Upper lobe of right lung (tissue), 1 donor: ENCODE results near the gene MXRA7. TPM values are rescaled to one million over a fixed set of nuclear protein-coding genes. Genes with fewer than 3 reads are reported as not detected.

Experiments
- ATAC-seq: fragments of 200-7000 bp; cut with Tn5 transposase; one replicate; pipeline ENCODE4 v1.9.1; 2020; ENCODE audit warnings: mild to moderate bottlenecking, moderate library complexity
- DNase-seq: peaks from one replicate; pipeline ENCODE4 v3.0.0-alpha.2; 2020
- H3K27ac ChIP-seq: fragments of 200-600 bp; one replicate; pipeline ENCODE4 v1.8.0; 2022
- H3K27me3 ChIP-seq: fragments of 200-600 bp; one replicate; pipeline ENCODE4 v1.8.0; 2022; ENCODE audit warnings: mild to moderate bottlenecking
- H3K36me3 ChIP-seq: fragments of 200-600 bp; one replicate; pipeline ENCODE4 v1.8.0; 2022
- H3K4me1 ChIP-seq: fragments of 200-600 bp; one replicate; pipeline ENCODE4 v1.8.0; 2022
- H3K4me3 ChIP-seq: fragments of 200-600 bp; one replicate; pipeline ENCODE4 v1.8.0; 2022; ENCODE audit warnings: mild to moderate bottlenecking
- H3K9me3 ChIP-seq: fragments of 200-600 bp; one replicate; pipeline ENCODE4 v1.8.0; 2022
- intact Hi-C: fragments of 100-400 bp; cut with DNase I; formaldehyde crosslinking; loops from one replicate; pipeline ENCODE4 v1.11.0; 2022
- total RNA-seq: library from RNA; stranded (reverse); fragmentation: NEBNext Ultra II Directional; extraction: Animal tissue kit (Norgen Biotek cat#: 25700); gene quantifications from one replicate; pipeline ENCODE4 v1.2.1, GENCODE V29; 2021
- TF ChIP-seq, protein P1 (sequence below): fragments of 200-600 bp; IDR thresholded peaks from one replicate; pipeline ENCODE4 v1.8.0; 2022; ENCODE audit warnings: antibody characterized with exemption
- donor health status: DM: no; HTN: yes; CAD: no; lungs with severe emphysema.

The MXRA7 gene
- total RNA-seq, 1 donor from 2014 or later = 159 TPM

GRCh38 chr17:76709077-76709950, 1.5 kb downstream of the MXRA7 start:
- peaks cover 34% of the 10 kb centered on the region for H3K4me1 ChIP-seq
- H3K9me3 ChIP-seq = no peaks in the 10 kb centered on the region
- peaks cover 20% of the 10 kb centered on the region for H3K36me3 ChIP-seq
- DNase-seq (peak; percentile 73), ATAC-seq (peak; percentile 54)
- TF ChIP-seq, protein P1, sequence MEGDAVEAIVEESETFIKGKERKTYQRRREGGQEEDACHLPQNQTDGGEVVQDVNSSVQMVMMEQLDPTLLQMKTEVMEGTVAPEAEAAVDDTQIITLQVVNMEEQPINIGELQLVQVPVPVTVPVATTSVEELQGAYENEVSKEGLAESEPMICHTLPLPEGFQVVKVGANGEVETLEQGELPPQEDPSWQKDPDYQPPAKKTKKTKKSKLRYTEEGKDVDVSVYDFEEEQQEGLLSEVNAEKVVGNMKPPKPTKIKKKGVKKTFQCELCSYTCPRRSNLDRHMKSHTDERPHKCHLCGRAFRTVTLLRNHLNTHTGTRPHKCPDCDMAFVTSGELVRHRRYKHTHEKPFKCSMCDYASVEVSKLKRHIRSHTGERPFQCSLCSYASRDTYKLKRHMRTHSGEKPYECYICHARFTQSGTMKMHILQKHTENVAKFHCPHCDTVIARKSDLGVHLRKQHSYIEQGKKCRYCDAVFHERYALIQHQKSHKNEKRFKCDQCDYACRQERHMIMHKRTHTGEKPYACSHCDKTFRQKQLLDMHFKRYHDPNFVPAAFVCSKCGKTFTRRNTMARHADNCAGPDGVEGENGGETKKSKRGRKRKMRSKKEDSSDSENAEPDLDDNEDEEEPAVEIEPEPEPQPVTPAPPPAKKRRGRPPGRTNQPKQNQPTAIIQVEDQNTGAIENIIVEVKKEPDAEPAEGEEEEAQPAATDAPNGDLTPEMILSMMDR = no peak
- peak overlapping the region; percentile 75 for H3K4me3 ChIP-seq
- H3K27ac ChIP-seq = peak overlapping the region; percentile 84
- intact Hi-C loops = no loop called here
- H3K27me3 ChIP-seq = no peaks in the 10 kb centered on the region

- TF ChIP-seq, protein P1 = peak; percentile 26
- Histone ChIP-seq H3K4me3 (no peak overlapping the region), H3K27me3 (no peaks in the 10 kb centered on the region), H3K27ac (peak overlapping the region; percentile 84), H3K9me3 (no peaks in the 10 kb centered on the region), H3K4me1 (peaks cover 34% of the 10 kb centered on the region), H3K36me3 (peaks cover 8% of the 10 kb centered on the region)
- intact Hi-C loops = no loop called here
- ATAC-seq (no peak), DNase-seq (no peak)
These were observed 2.6 kb downstream of the MXRA7 start for GRCh38 chr17:76707985-76708807.

- DNase-seq (no peak), ATAC-seq (no peak)
- H3K36me3 ChIP-seq = no peaks in the 10 kb centered on the region
- H3K27me3 ChIP-seq = no peaks in the 10 kb centered on the region
- no peak overlapping the region for H3K27ac ChIP-seq
- TF ChIP-seq, protein P1 = no peak
- H3K4me3 ChIP-seq = no peak overlapping the region
- H3K4me1 ChIP-seq = peaks cover 37% of the 10 kb centered on the region
- H3K9me3 ChIP-seq = no peaks in the 10 kb centered on the region
- intact Hi-C loops = no loop called here
These were observed 3.9 kb downstream of the MXRA7 start for GRCh38 chr17:76706817-76707216.

DNA sequence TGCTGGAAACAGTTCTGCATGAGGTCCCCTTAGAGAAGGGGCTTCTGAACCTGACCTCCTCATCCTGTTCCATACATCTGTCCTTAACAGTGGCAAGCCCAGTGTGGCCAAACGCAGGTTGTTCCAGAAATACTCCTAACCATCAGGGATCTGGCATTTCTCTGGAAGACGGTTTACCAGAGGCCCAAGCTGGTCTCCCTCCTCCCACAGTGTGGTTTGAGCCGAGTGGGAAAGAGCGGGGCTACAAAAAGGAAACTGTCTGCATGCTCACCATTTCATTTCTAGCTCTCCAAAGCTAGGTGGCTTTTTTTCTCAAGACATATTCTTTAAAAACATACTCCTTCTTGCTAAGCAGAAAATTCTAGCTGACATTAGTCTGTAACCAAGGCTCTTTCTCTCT, 6.0 kb downstream of the MXRA7 start:
- Histone ChIP-seq H3K27me3 (no peaks in the 10 kb centered on the region), H3K4me1 (peaks cover 33% of the 10 kb centered on the region), H3K4me3 (no peak overlapping the region), H3K9me3 (no peaks in the 10 kb centered on the region), H3K36me3 (no peaks in the 10 kb centered on the region), H3K27ac (no peak overlapping the region)
- DNase-seq (no peak), ATAC-seq (no peak)
- intact Hi-C loops = no loop called here
- TF ChIP-seq, protein P1 = no peak

- no peak overlapping the region for H3K27ac ChIP-seq
- no peak for DNase-seq
- intact Hi-C loops = no loop called here
- H3K4me1 ChIP-seq = peaks cover 33% of the 10 kb centered on the region
- H3K9me3 ChIP-seq = no peaks in the 10 kb centered on the region
- TF ChIP-seq, protein P1 = no peak
- no peak for ATAC-seq
- no peak overlapping the region for H3K4me3 ChIP-seq
- H3K27me3 ChIP-seq = no peaks in the 10 kb centered on the region
- no peaks in the 10 kb centered on the region for H3K36me3 ChIP-seq
These were observed 7.7 kb downstream of the MXRA7 start for GRCh38 chr17:76702941-76703637.
